ENCODE measurements around the gene ADARB2.
"Not testable (repeated sequence)": the region's sequence is repeated elsewhere in the genome, so short reads cannot be mapped to it uniquely, and the experiment has no call there.

ADARB2 gene

DNA sequence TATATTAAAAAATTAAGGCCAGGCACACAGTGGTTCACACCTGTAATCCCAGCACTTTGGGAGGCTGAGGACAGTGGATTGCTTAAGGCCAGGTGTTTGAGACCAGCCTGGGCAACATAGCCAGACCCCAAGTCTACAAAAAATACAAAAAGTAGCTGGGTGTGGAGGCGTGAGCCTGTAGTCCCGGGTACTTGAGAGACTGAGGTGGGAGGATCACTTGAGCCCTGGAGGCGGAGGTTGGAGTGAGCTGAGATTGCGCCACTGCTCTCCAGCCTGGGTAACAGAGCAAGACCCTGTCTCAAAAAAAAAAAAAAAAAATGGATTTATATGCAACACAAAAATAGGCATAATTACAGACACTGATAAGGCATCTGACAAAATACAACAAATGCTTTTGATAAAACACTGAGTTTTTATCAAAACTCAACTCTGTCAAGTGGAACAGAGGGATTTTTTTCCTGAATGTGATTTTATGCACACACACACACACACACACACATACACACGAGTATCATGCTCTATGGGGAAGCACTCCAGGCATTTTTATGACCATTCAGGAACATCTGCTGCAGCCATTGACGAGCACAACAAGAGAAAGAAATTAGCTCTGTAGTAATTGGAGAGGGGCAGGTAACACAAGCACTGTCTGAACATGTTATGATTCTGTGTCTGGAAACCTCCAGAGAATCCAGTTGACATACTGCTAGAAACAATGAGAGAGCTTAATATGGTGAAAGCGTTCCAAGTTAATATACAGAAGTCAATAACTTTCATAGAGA, 488.0 kb downstream of the ADARB2 start:
- TF ChIP-seq, protein P1, sequence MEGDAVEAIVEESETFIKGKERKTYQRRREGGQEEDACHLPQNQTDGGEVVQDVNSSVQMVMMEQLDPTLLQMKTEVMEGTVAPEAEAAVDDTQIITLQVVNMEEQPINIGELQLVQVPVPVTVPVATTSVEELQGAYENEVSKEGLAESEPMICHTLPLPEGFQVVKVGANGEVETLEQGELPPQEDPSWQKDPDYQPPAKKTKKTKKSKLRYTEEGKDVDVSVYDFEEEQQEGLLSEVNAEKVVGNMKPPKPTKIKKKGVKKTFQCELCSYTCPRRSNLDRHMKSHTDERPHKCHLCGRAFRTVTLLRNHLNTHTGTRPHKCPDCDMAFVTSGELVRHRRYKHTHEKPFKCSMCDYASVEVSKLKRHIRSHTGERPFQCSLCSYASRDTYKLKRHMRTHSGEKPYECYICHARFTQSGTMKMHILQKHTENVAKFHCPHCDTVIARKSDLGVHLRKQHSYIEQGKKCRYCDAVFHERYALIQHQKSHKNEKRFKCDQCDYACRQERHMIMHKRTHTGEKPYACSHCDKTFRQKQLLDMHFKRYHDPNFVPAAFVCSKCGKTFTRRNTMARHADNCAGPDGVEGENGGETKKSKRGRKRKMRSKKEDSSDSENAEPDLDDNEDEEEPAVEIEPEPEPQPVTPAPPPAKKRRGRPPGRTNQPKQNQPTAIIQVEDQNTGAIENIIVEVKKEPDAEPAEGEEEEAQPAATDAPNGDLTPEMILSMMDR (IDR thresholded peaks at IDR 0.05; ENCODE audit: low read depth, low read length) = no peak
- no peak for DNase-seq (ENCODE audit: extremely low read depth, low read depth)

DNA sequence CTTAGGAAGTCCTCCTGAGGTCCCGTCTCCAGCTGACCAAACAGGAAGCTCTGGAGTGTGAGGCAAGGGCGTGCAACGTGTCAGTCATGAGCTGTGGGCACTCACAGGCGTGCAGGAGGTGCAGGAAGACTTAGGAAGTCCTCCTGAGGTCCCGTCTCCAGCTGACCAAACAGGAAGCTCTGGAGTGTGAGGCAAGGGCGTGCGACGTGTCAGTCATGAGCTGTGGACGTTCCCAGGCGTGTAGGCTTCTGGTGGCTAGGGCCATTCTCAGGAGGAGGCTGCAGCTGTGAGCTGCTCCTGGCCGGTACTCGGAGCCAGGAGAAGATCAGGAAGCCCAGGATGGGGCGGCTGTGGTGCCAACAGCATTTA, 489.1 kb downstream of the ADARB2 start:
- not testable (repeated sequence) for DNase-seq (ENCODE audit: extremely low read depth, low read depth)

DNA sequence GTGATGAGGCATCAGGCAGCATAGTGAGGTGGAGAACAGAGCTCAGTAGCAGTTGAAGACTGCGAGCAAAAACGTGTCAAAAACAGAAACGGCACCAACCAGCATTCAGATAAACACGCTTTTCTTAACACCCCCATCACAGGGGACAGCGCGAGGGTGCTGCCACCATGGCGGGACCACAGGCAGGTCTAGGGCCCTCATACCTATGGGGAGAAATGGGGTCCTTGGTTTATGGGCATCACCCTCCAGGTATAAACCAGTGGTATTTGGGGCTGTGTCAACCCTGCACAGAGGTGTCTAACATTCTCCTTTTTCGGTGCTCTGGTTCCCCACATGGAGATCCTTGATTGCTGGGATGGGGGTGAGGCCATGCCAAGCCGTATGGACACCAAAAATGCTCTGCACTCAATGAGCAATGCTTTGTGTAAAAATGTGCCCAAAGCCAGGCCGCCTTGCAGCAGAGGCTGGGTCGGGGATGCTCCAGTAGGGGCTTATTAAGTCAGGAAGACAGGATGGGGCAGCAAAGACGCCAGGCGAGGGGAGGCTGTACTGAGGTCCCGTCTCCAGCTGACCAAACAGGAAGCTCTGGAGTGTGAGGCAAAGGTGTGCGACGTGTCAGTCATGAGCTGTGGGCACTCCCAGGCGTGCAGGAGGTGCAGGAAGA, 489.6 kb downstream of the ADARB2 start:
- no peak for DNase-seq (ENCODE audit: extremely low read depth, low read depth)
- TF ChIP-seq, protein P1 (IDR thresholded peaks at IDR 0.05; ENCODE audit: low read depth, low read length) = no peak

DNA sequence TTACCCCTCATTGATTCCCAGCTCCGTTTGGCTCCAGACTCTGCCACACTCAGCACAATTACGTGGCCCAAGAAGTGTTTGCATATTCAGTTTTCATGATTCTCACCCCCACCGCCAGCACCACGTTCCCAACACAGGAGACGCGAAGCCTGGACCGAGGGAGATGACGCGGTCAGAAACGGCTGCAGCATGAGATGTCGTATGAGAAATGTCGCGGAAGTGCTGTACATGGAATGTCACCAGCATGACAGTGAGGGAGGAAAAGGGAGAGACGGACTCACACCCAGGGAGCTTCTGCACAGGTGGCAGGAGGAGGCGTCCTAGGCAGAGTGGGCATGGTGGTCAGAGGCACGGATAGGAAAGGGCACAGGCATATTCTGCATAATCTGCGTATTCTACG, 492.8 kb downstream of the ADARB2 start:
- DNase-seq (ENCODE audit: extremely low read depth, low read depth) = no peak
- TF ChIP-seq, protein P1 (IDR thresholded peaks at IDR 0.05; ENCODE audit: low read depth, low read length) = no peak

DNA sequence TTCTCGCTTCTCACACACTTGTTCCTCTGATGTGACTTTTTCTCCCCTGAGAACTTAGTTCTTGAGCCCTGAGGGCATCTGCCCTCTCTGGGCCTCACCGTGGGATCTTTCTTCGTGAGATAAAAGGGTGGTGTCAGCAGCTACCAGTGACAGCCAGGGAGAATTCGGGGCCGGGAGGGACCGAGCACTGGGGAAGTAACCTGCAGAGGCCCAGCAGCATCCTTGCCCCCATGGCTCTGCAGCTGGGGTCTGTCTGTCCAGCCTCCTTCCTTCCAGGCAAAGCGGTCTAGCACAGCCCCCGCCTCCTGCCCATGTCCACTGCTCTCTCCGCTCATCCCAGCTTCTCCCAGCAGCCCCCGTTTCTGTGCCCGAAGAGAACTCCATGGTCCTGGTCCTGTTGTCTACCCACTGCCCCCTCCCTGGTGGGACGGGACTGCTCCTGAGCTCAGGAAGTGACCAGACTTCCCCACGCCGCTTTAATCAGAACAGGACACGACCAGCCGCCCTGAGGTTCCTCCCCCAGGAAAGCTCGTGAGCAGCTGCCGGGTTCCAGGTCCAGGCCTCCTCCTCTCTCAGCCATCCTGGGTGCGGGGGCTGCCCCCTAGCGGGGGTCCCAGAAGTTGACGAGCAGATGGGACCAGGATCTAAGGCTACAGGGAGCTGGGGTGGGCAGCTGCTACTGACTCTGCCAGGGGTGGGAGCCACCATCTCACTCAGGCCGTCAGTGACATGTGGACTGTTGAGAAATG, 493.7 kb downstream of the ADARB2 start:
- no peak for DNase-seq (ENCODE audit: extremely low read depth, low read depth)

DNA sequence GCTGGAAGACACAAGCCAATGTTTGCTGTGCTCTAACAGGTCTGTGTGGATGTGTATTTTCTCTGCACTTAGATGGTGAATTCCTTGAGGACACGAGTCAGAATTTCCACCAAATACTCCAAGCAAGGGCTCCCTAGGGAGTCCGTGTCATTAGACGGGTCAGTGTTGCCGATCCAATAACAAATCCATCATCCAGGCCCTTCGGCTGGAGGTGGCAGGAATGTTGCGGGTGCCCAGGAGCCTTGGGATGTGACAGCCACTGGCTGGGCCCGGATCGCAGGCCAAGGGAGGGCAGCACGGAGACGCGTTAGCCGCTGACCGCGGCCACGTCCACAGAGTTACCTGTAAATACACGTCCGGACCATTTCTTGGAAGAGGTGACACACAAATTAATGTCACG, 494.4 kb downstream of the ADARB2 start:
- TF ChIP-seq, protein P1 (IDR thresholded peaks at IDR 0.05; ENCODE audit: low read depth, low read length) = no peak
- no peak for DNase-seq (ENCODE audit: extremely low read depth, low read depth)

More for the DNA sequence above, 493.7 kb downstream of the ADARB2 start:
- TF ChIP-seq, protein P1 (IDR thresholded peaks at IDR 0.05; ENCODE audit: low read depth, low read length) = no peak

DNA sequence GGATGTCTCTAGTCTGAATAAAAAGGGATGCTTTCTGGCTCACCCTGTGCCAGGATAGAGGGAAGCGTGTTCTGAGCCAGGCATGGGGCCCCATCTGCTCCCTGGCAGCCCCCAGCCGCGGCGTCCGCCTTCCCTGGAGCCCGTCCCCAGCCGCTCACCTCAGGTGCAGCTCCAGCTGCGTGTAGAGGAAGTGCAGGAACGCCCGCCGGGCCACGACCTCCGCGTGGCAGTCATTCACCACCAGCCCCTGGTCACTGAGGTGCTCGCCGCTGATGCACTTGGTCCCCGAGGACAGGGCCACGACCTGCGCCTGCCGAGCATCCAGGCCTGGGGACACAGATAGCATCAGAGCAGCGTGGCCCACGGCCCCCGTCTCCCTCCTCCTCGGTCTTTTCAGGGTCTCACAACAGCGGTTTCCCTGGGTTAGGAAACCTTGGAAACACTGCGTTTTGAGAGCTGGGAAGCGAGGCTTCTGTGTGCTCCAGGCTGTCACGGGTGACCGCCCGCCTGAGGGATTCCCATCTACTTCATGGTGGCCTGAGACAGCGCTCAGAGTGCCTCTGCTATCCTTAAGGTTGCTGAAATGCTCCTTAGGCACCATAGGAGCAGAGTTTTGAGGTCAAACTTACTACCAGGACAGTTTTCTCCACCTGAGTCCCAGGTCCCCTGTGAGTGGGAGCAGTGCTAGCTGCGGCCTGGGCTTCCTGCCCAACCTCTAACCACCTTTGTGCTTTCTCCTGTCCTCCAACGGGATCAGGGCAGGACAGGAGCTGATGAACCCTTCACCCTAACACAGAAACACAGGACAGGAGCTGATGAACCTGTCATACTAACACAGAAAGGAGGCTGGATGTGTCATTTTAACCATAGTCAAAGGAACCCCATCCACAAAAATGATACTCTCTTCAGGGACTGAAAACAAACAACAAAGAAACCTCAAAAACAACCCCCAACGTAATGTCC, 495.1 kb downstream of the ADARB2 start:
- TF ChIP-seq, protein P1 (IDR thresholded peaks at IDR 0.05; ENCODE audit: low read depth, low read length) = no peak
- no peak for DNase-seq (ENCODE audit: extremely low read depth, low read depth)
